Activated T-cell treated with anti-CD3 and anti-CD28 coated beads for 48 hours (primary cell): ENCODE measurements around the gene MEF2D.

Experiments used
- DNase-seq: peaks from one replicate; pipeline ENCODE4 v3.0.0-alpha.2; 2020; ENCODE audit warnings: low read depth

Gene MEF2D

DNA sequence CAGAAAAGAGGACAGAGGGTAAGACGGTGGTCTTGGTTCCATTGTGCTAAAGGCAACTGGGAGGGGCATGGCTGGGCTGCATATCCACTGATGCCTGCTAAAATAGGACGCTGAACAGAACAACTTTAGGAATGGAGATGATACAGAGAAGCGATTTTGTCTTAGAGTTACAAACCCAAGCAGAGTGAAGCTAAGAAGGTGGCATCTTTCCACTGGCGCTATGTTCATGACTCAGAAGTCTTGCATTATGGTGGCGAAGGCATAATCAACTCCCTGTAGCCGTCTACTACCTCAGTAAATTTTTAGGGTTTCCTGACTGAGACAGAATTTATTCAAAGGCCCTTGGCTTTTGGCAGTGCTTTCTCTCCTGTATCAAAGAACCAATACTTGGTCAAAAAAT is 57.3 kb downstream of the MEF2D start:
- no peak for DNase-seq

DNA sequence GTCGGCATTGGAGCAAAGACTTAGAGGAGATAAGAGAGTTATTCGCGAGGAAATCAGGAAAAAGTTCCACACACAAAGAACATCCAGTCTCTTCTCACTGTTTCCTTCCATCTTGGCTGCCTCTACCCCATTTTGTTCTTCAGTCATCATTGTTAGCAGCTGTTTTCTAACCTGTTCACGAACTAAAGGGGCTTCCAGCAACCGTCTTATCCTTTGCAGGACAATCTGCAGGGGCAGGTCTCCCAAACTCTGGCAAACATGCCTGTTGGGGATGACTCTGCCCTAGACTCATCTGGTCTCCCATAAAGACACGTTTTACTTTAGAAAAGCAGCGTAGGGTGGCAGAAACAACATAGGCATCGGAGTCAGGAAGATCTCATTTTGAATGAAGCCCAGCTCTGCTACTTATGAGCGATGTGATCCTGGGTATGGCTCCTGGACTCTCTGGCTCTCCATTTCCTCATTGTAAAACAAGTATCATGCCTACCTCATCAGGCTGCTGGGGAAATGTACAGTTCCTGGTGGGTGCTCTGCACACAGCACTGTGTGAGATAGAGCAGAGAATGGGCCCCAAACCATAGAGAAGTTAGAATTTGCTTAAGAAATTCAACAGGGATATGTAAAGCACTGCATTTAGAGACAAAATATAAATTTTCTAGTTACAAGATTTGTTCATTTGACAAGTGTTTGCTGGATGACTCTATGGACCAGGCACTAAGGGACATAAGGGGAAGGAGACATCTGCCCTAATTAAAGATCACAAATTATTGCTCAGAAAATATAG is 59.7 kb downstream of the MEF2D start:
- no peak for DNase-seq

DNA sequence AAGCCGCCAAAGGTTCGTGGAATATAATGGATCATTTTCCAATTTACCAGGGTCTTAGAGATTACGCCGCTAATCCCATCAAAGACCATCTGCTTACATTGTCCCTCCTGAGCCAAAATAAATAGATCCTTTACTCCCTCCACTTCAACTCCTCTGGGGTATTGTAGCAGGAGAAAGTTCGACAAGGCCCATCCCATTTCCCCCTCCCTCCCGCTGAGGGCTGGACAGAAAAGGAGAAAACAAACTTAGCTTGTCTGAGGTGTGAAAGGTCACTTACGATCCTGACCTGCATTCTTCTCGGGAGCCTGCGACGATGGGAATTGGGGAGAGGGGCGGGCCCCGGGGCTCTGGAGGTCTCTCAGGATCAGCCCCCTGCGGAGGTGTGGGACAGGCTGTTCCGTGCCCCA is 60.8 kb downstream of the MEF2D start:
- no peak for DNase-seq

DNA sequence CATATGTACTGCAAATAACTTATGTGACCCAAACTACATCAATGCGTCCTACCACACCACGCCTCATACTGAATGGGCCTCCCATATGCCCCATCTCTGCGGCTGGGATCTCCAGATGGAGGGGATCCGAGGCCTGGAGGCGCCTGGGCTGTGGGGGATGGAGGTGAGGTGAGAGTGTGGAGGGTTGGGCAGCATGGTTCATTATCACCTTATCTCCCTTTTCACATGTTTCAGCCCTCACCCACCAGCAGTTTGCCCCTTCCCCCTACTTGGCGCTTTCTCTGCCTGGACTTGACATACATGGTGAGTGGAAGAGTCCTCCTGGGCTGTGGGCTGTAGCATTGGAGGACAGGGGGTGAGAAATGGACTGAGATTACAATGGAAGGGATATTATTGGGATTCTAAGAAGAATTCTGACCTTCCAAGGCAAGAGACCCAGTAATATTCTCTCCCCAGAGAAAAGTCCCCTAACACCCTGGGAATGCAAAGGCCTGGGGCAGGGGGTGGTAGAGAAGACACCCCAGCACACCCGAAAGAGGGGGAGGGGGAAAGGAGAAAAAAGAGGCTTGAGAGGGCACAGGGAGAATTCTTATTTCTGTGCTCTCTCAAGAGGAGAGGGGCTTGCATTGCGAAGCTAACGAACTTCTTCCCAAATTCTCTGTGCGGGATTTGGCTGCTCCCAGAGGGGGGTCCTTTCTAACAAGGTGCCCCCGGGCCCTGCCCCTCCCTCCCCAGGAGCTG is 61.4 kb downstream of the MEF2D start:
- DNase-seq, result no peak

DNA sequence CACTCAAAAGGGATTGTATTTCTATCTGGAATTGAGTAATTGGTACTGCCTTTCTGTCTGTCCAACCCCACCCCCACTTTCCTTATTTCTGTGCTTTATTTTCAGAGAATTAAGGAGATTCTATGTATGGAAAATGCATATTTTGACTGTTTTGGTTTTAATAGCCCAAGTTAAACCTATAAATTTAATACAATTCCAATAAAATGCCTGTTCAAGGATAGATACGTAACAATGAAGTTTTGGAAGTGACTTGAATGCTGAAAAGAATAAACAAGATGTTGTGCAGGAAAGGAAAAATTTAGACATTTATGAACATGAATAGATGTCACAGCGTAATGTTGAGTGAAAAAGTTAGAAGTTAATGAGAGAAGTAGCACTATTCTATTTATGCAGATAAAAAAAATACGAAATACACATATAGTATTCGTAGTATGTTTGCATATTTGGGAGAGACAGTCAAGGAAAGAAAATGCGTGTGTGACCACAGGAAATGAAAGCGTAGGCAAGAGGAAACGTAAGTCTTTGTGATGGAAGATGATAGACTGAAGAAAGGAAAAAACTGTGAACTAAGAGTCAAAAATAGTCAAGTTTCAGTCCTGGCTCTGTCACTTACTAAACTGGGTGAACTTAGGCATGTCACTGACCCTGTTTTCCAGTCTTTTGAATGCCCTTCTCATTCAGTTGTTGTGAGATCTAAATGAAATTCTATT is 62.1 kb downstream of the MEF2D start:
- no peak for DNase-seq

DNA sequence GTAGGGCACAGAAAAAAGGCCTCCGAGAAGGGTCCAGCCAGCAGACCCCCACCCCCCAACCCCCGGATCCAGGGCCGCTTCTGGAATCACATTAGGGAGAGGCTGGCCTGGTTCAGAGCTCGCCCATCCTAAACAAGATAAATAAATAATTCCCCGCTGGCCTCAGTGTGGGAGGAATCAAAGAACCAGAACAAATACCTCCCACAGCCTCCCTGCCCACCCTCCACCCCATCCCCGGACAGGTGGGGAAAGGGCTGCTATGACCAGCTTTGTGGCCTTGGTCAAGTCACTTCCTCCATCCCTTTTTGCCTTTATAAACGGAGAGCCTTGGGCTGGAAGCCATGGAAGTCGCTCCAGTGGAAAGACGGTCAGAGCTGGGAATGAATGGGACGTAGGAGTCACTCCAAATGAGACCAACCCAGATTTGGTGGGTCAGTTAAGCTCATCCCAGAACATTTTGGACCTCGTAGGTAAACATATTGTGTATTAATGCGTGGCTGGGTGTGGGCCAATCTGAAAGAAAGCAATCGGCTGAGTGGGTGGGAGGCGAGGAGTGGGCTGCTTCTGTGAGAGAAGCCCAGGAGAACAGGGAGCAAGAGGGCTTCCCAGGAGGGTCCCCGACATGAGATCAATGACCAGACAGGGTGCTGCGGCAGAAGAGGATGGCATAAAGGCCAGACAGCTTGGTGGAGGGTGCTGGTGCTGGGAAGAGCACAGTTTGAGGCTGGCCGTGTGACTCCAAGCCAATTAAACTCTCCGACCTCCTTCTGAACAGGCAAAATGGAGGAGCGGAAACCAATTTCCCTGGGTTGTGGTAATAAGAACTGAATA is 63.3 kb downstream of the MEF2D start:
- DNase-seq, result no peak

DNA sequence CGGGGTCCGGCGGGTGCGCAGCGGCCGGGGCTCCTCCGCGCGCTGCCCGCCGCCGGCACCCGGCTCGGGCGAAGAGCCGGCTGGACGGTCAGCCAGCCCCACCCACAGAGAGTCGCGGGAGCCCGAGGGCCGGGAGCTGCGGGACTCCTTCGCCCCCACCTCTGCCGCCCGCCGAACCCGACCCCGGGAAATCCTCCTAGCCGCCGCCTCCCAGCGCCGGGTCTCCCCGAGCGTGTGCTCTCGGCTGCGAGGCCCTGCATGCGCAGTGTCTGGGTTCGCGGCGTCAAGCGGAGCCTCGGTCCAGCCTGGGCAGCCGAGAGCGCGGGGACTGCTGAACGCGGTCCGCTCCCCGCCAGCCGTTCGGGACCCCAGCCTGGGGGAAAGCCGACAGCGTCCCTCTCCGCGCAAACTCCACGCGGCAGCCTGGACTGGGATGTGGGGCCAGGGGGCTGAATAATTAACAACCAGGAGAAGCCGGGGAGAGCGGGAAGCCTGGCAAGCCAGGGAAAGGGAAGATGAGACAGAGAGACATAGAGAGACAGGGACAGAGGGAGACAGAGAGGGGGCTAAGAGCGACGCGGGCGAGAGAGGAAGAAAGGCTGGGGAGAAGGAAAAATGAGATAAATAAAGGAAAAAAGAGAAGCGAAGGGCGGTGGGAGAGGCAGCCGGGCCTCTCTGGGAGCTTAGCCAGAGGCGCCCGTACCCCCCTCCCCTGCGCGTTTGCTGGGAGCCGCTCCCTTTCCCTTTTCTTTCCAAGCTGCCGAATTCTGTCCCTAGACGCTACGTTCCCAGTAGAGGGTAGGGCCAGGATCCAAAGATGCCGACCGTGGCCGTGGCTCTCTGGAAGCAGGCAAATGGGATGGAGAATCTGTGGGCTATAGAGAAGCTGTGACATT is 64.2 kb downstream of the MEF2D start:
- no peak for DNase-seq

DNA sequence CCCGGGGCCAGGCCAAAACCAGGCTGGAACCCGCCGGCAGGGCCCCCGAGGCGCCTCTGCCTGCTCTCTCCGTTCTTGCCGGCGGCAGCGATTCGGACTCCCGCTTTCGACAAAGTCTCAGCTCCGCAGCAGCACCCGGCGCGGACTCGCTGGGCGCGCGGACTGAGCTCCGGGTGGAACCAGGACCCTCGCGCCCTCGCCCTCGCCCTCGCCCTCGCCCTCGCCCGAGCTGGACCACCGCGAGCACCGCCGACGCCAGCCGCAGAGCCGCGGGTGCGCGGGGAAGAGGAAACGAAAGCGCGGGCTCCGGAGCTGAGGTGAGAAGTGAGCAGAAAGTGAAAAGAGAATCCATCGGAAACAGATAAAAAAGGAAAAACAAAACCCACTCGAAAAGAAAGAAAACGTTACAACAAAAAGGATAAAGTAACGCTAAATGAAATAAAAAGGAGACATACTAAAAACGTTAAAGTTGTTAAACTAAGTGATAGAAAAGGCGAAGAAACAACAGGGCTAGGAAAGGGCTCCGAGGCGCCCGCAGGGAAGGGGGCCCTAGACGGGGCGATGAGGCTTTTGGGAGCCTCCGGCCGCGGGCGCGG is 64.9 kb downstream of the MEF2D start:
- no peak for DNase-seq

DNA sequence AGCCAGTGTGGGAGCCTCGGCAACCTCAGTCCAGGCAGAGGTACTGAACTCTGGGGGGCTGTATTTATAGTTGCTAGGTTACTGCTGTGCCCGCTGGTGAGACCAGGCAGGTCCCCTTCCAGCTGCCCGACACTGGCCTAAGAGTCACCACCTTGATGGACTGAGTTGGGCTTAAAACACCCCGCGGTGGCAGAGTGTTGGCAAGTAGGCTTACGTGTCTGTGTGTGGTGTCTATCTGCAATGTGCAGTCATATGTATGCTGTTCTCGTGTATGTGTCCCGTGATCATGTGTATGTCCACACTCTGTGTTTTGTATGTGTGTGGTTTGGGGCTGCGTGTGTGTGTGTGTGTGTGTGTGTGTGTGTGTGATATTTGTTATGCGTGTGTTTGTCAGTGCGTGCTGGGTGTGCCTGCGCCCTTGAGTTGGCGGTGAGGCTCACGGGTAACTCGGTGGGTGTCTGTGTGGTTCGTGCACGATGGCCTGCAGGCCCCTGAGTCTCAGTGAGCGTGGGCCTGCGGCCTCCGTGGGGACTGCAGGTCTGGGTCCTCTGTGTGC is 65.5 kb downstream of the MEF2D start:
- DNase-seq, result no peak

DNA sequence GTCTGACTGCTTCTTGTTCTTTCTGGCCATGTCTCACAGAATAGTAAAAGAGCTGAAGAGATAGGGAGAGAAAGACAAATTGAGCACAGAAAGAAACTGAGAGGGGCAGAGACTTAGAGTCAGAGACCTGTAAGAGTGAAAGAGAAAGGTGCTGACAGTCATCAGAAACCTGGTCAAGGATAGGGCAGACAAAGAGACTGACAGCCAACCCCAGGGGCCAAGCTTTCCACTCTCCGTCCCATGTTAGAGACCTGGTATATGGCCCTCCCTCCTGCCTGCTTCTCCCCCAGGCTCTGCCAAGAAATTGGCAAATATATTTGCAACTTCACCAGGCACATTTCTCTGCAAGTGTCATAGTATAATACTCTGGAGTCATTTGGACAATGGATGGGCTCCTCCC is 67.0 kb downstream of the MEF2D start:
- no peak for DNase-seq

DNA sequence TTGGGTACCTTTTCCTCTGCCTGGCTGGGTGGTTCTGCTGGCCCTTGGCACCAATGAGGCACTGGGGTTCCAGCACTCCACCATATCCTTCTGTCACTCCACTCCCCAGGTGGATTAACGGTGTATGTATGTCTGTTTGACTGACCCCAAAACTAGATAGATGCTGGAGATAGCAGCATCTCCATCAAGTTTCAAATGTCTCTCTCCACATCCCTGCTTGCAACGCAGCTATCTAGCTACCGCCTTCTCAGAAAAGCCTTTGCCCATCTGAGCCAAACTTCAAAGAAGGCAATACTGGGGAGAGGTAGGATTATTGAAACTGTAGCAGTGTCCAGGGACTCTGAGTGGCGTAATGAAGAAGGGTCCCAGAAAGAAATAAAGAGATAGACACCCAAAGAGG is 67.5 kb downstream of the MEF2D start:
- no peak for DNase-seq

DNA sequence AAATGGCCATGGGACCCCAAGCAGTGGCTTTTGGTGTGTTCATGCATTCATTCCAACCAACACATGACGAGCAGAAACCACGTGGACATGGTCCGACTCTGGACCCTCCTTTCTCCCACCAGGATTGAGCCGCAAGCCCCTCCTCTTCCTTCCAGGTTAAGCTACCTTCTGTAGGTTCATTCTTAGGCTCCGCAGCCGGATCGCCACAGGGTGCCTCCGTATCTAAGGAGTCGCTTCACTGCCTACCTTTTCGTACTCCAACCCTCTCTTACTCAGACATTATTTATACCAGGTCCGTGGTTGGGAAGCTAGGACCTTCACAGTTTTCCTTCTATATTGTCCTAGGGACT is 67.9 kb downstream of the MEF2D start:
- no peak for DNase-seq

DNA sequence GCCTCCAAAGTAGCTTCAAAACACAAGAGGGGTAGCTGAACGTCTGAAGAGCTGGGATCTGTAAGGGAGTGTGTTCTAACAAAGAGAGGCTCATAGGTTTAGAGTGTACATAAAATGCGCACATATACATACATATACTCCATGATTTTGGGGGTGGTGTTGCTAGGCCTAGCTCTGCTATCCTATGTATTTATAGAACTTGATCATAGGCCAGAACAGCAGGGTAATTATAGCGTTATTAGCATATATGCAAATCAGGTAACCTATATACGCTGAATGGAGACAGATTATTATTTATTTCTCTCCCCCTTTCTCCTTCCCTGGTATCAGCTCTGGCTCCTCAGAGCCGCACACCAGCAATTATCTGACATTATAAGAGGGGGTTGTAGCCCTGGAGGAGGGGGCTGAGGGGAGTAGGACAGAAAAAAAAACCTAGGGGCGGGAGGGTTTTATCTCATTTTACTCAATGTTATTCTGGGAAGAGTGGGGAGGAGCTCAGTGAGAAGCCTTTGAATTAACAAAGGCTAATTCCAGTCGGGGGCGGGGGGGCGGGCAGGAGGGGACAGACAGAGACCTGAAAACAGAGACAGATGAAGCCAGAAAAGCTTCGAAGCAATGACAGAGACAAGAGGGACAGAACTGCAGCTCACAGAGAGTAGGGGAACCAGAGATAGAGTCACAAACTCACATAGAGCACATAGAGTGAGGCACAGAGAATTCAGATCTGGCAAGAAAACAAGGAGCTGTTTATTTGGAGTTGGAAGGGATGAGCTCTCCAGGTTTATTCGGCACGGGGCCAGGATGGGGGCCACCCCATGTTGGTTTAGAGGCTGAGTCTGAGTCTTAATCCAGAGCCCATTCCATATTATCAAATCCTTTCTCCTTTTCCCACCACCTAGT is 68.6 kb downstream of the MEF2D start:
- no peak for DNase-seq

DNA sequence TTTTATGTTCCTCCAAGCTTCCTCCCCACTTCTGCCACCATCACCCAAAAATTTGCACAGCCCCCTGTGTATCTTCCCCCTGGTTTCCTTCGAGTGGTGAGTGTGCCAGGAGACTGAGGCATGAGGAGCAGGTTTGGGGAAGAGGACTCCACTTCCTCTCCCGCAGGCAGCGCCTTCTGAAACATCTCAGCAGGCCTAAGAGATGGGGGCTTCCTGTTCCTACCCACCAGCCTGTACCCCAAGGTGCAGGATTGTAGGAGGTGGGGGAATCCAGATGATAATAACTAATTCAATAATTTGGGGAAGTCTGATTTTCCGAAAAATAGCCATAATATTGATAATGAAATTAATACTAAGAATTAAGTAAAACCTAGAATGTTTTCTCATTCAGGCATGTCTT is 69.2 kb downstream of the MEF2D start:
- no peak for DNase-seq

DNA sequence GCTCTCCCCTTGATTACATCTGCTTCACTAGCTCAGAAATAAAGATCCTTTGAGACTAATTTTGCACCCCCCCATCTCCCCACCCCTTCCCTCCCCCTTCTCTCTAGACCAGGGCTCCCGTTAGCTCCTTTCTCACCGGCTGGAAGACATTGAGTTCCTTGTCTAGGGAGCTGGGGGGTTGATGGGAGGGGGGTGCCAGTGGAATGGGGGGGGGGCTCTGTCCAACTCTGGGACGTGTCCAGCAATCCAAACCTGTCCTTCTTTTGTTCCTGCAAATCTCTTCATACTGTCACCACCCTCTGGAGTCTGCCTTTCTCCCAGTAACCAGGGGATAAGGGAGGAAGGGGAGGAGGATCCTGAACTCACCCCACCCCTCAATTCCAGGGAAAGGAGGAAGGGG is 69.7 kb downstream of the MEF2D start:
- DNase-seq, result no peak

DNA sequence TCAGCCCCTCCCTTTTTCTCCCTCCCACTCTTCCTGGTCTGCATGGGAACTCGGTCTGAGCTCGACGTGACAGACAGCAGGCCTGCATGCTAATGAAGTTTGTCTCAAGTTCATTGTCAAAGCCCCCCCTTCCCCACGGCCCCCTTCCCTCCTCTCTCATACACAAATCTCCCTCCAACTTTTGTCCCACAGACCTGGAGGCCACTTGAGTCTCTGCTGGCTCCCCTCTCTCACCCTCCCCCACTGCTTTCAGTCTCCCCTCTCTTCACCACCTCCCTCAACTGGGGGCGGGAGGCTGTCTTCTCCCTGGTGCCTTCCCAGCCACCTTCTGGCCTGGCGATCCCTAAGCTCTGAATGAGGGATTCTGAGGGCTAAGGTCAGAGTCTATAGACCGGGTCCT is 70.3 kb downstream of the MEF2D start:
- no peak for DNase-seq

DNA sequence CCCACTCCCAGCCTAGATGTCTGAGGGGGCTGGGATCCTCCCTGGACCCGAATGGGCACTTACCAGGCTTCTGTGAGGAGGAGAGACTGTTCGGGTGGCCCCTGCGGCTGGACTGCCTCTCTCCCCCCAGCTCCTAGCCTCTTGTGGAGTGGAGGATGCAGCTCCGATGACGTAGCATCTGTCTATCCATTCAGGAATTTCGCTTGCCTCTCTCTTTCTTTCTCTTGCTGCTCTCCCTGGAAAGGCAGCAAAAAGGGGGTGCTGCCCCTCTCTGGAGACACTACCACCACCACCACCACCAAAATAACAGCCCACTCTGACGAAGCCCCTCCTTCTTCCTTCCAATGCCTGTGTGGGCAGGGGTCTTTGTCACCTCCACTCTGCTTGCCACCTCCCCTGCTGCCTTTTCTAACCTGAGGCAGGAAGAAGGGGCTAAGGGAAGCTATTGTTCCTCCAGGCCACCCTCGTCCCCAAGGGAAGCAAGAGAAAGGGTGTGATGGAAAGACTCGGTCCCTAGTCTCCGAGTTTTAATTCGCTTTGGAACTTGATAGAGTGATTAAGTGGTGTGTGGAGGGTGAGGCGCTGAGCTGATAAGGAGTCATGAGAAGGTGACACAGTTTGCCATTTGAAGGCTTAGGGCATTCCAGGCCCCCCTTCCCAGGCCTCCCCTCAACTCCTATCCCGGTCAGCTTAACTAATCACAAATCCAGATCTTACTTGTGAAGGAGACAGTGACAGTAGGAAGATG is 71.1 kb downstream of the MEF2D start:
- DNase-seq, result no peak

DNA sequence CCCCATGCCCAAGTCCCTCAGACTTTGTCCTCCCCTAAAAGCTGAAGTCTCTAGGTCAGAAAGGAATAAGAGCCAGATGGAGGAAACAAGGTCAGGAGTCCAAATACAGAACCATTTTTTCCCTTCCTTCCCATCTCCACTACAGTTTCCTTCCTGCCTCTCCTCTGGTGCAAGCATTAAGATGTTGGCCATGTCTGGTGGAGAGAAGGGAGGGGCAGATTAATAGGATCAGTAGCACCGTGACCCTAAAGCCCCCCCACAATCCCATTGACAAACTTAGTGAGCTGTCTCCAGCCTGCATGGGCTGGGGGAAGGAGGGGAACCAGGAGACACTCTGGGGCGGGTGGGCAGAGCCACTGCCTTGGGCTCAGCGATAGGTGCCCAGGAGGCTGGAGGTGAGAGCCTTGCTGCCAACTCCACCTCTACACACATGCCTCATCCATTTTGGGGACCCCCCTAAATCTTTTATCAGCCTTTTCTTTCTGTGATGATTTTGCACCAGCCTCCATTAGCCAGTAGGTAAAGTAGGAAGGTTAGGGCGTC is 71.8 kb downstream of the MEF2D start:
- DNase-seq, result no peak
